ENCODE data around the gene ELK4.

GRCh38 chr1:205576805-205577761, 54.7 kb downstream of the ELK4 start:
- TF ChIP-seq USF2 (IDR thresholded peaks at IDR 0.05; ENCODE audit: low read depth, low read length) (no peak), USF2 (CRISPR knock-in tag; IDR thresholded peaks at IDR 0.05; ENCODE audit: borderline replicate concordance) (no peak), SMC3 (IDR thresholded peaks at IDR 0.05; ENCODE audit: low read length) (no peak), CTCF (CRISPR knock-in tag; IDR thresholded peaks at IDR 0.05) (no peak), MEIS2 (CRISPR knock-in tag; IDR thresholded peaks at IDR 0.05) (no peak), ZBTB7A (CRISPR knock-in tag; IDR thresholded peaks at IDR 0.05) (no peak), ETV6 (CRISPR knock-in tag; conservative IDR thresholded peaks at IDR 0.05) (no peak), ZNF292 (CRISPR knock-in tag; IDR thresholded peaks at IDR 0.05; ENCODE audit: borderline replicate concordance, low read depth) (no peak), ZNF780A (CRISPR knock-in tag; IDR thresholded peaks at IDR 0.05) (no peak)
